SK-N-SH (cell line): ENCODE results near the gene MFN1.

Source experiments
- CTCF ChIP-seq: fragments of 200-600 bp; sonication (generic); IDR thresholded peaks from 2 replicates; pipeline ENCODE4 v1.6.1; 2017; ENCODE audit warnings: antibody characterized with exemption, mild to moderate bottlenecking, moderate library complexity
- EZH2phosphoT487 ChIP-seq: fragments of 200-600 bp; sonication (generic); IDR thresholded peaks from 2 replicates; pipeline ENCODE4 v1.6.1; 2017; ENCODE audit warnings: low read depth, mixed run types, mild to moderate bottlenecking, antibody characterized with exemption, moderate library complexity, borderline replicate concordance
- GABPA ChIP-seq: IDR thresholded peaks from 2 replicates; pipeline ENCODE4 v1.4.0; 2012; ENCODE audit warnings: low read depth, mild to moderate bottlenecking
- NRF1 ChIP-seq: IDR thresholded peaks from 2 replicates; pipeline ENCODE4 v1.6.1; 2012; ENCODE audit warnings: low read depth, mild to moderate bottlenecking, low read length
- POLR2AphosphoS5 ChIP-seq: IDR thresholded peaks from 2 replicates; pipeline ENCODE4 v1.6.1; 2012; ENCODE audit warnings: low read depth, low read length
- RAD21 ChIP-seq: IDR thresholded peaks from 2 replicates; pipeline ENCODE4 v1.6.1; 2012; ENCODE audit warnings: mild to moderate bottlenecking, low read length
- RCOR1 ChIP-seq: fragments of 150-350 bp; IDR thresholded peaks from 2 replicates; pipeline ENCODE4 v1.6.1; 2017; ENCODE audit warnings: antibody characterized with exemption, low read length
- REST ChIP-seq: IDR thresholded peaks from 2 replicates; pipeline ENCODE4 v1.6.1; 2012; ENCODE audit warnings: mild to moderate bottlenecking, low read depth, low read length, moderate library complexity
- TAF1 ChIP-seq: IDR thresholded peaks from 2 replicates; pipeline ENCODE4 v1.6.1; 2012; ENCODE audit warnings: low read depth, mild to moderate bottlenecking, low read length, moderate library complexity, borderline replicate concordance
- USF1 ChIP-seq: IDR thresholded peaks from 2 replicates; pipeline ENCODE4 v1.4.0; 2012; ENCODE audit warnings: low read depth, borderline replicate concordance
- USF2 ChIP-seq: fragments of 150-350 bp; IDR thresholded peaks from 2 replicates; pipeline ENCODE4 v1.6.1; 2017; ENCODE audit warnings: antibody characterized with exemption, low read length, low read depth, borderline replicate concordance
- YY1 ChIP-seq: IDR thresholded peaks from 2 replicates; pipeline ENCODE4 v1.4.0; 2012; ENCODE audit warnings: low read depth, mild to moderate bottlenecking

GRCh38 chr3:179355996-179356395, 8.5 kb downstream of the MFN1 start:
- TF ChIP-seq CTCF (no peak), EZH2phosphoT487 (no peak), REST (no peak), POLR2AphosphoS5 (no peak), USF2 (no peak), NRF1 (no peak), GABPA (no peak), USF1 (no peak), TAF1 (no peak), RCOR1 (no peak), RAD21 (no peak), YY1 (no peak)
